Measurements from ENCODE around the gene COPRS. TPM values are rescaled to one million over a fixed set of nuclear protein-coding genes. Genes with fewer than 3 reads are reported as not detected.

COPRS gene
- total RNA-seq, 1 experiment from 2014 or later = 57.3 TPM

DNA sequence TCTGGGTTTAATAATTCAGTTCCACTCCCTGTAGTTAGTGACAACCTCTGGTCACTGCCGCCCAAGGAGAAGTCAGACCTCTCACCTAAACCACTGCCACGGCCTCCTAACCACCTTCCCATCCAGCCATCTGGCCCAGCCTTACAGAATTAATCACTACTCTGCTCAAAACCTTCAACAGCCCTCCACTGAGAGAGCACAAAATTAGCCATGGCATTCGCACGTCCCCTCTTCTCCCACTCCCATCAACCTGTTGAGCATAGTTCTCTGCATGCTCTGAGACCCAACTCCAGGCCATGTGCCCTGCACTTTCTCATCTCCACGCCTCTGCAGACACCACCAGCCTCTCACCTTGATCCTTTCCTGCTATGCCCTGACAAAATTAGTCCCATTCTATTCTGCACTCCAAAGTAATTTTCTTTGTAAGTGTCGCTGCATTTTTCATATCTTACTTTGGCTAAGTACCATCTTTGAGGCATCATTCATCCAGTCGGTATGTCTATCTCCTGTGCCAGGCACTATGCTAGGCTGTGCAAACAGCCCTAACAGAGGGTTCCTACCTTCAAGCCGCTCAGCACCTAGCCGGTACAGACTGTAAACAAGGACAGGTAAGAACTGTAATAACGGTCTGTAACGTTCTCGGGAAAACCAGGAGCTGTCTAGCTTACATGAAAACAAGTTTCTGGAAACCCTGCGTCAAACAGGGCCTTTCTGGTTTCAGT is 963 bp downstream of the COPRS start:
- Histone ChIP-seq H3K4me2 (ENCODE audit: low read depth, low read length, poor library complexity, severe bottlenecking) (peak overlapping the region; percentile 95), H4K20me1 (ENCODE audit: insufficient read depth, low read depth, low read length) (no peaks in the 10 kb centered on the region), H2AFZ (ENCODE audit: low read length) (peak overlapping the region; percentile 60; the same call in 1 of the 2 replicates), H3K27ac (ENCODE audit: low read length) (no peak overlapping the region), H3K36me3 (ENCODE audit: insufficient read depth, low read length) (0 out of 2 replicates have a peak, but pooled peaks cover 3% of the 10 kb centered on the region), H3K27me3 (ENCODE audit: low read length) (no peaks in the 10 kb centered on the region), H3K9ac (ENCODE audit: low read length) (peak overlapping the region; percentile 86), H3K9me3 (ENCODE audit: low read length) (no peaks in the 10 kb centered on the region), H3K4me1 (ENCODE audit: low read length) (peaks cover 32% of the 10 kb centered on the region), H3K79me2 (ENCODE audit: low read length) (peaks cover 24% of the 10 kb centered on the region), H3K4me3 (ENCODE audit: low read length) (peak overlapping the region; percentile 84), H3K9me2 (replicated peaks; ENCODE audit: insufficient read depth, low read length) (no peaks in the 10 kb centered on the region)
- no peak for DNase-seq

- H3K9me2 ChIP-seq (replicated peaks; ENCODE audit: insufficient read depth, low read length) = no peaks in the 10 kb centered on the region
- H3K9ac ChIP-seq (ENCODE audit: low read length) = no peak overlapping the region
- H3K9me3 ChIP-seq (ENCODE audit: low read length) = no peaks in the 10 kb centered on the region
- H4K20me1 ChIP-seq (ENCODE audit: insufficient read depth, low read depth, low read length) = no peaks in the 10 kb centered on the region
- H3K27ac ChIP-seq (ENCODE audit: low read length) = no peak overlapping the region
- H3K4me3 ChIP-seq (ENCODE audit: low read length) = no peak overlapping the region
- no peak overlapping the region for H3K4me2 ChIP-seq (ENCODE audit: low read depth, low read length, poor library complexity, severe bottlenecking)
- peaks cover 24% of the 10 kb centered on the region for H3K79me2 ChIP-seq (ENCODE audit: low read length)
- H3K4me1 ChIP-seq (ENCODE audit: low read length) = peaks cover 32% of the 10 kb centered on the region
- no peaks in the 10 kb centered on the region for H3K27me3 ChIP-seq (ENCODE audit: low read length)
- no peak for DNase-seq
- no peak overlapping the region for H2AFZ ChIP-seq (ENCODE audit: low read length)
- H3K36me3 ChIP-seq (ENCODE audit: insufficient read depth, low read length) = peaks cover 9% of the 10 kb centered on the region; the same call in 1 of the 2 replicates
Observed at GRCh38 chr17:31856750-31857149, 2.3 kb downstream of the COPRS start.

DNA sequence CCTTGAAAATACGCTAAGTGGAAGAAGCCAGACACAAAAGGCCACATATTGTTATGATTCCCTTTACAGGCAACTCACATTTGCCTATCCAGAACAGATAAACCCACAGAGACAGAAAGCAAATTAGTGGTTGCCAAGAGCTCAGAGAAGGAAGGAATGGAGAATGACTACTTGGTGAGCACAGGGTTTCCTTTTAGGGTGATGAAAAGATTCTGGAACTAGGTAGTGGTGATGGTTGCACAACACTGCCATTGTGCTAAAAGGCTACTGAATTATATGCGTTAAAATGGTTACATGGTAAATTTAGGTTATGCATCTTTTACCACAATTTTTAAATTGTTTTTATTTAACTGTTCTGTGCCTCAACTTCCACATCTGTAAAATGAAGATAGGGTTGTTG is 4.4 kb downstream of the COPRS start:
- no peak overlapping the region for H3K9ac ChIP-seq (ENCODE audit: low read length)

GRCh38 chr17:31853911-31854470 is 5.1 kb downstream of the COPRS start:
- Histone ChIP-seq H3K4me2 (ENCODE audit: low read depth, low read length, poor library complexity, severe bottlenecking) (no peak overlapping the region), H3K9me2 (replicated peaks; ENCODE audit: insufficient read depth, low read length) (no peaks in the 10 kb centered on the region), H4K20me1 (ENCODE audit: insufficient read depth, low read depth, low read length) (no peaks in the 10 kb centered on the region), H3K27ac (ENCODE audit: low read length) (no peak overlapping the region), H3K36me3 (ENCODE audit: insufficient read depth, low read length) (peaks cover 9% of the 10 kb centered on the region; the same call in 1 of the 2 replicates), H3K4me3 (ENCODE audit: low read length) (no peak overlapping the region), H3K4me1 (ENCODE audit: low read length) (peaks cover 25% of the 10 kb centered on the region), H3K27me3 (ENCODE audit: low read length) (no peaks in the 10 kb centered on the region), H3K9me3 (ENCODE audit: low read length) (no peaks in the 10 kb centered on the region), H3K79me2 (ENCODE audit: low read length) (peaks cover 24% of the 10 kb centered on the region), H3K9ac (ENCODE audit: low read length) (no peak overlapping the region), H2AFZ (ENCODE audit: low read length) (no peak overlapping the region)
- DNase-seq = no peak

More for the DNA sequence above, 4.4 kb downstream of the COPRS start:
- Histone ChIP-seq H3K9me3 (ENCODE audit: low read length) (no peaks in the 10 kb centered on the region), H3K36me3 (ENCODE audit: insufficient read depth, low read length) (peaks cover 9% of the 10 kb centered on the region; the same call in 1 of the 2 replicates), H2AFZ (ENCODE audit: low read length) (no peak overlapping the region), H3K79me2 (ENCODE audit: low read length) (peaks cover 24% of the 10 kb centered on the region), H3K4me2 (ENCODE audit: low read depth, low read length, poor library complexity, severe bottlenecking) (peak overlapping the region; percentile 14), H3K4me3 (ENCODE audit: low read length) (no peak overlapping the region), H4K20me1 (ENCODE audit: insufficient read depth, low read depth, low read length) (no peaks in the 10 kb centered on the region), H3K27me3 (ENCODE audit: low read length) (no peaks in the 10 kb centered on the region), H3K4me1 (ENCODE audit: low read length) (peaks cover 29% of the 10 kb centered on the region), H3K27ac (ENCODE audit: low read length) (0 out of 2 replicates have a peak overlapping the region, but pooled peaks have one; percentile 17), H3K9me2 (replicated peaks; ENCODE audit: insufficient read depth, low read length) (no peaks in the 10 kb centered on the region)
- DNase-seq = no peak

DNA sequence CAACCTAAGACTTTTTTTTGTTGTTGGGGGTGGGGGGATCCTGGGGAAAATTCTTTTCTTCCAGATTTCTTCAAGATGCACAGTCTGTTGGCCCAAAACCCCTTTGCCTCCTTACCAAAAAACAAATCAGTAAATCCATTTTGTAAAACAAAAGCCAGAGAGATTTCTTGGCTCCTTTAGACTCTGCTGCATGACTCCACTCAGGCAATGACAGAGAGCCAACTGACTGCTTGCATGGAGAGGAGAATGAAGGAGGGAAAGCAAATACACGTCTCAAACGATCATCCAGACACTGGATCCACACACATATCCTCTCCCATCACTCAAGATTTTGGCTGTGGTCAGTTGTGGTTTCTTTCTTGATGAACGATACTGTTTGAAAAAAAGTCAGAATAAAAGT is 13.8 kb downstream of the COPRS start:
- H3K9me3 ChIP-seq (ENCODE audit: low read length) = no peaks in the 10 kb centered on the region
- H3K36me3 ChIP-seq (ENCODE audit: insufficient read depth, low read length) = no peaks in the 10 kb centered on the region
- no peaks in the 10 kb centered on the region for H4K20me1 ChIP-seq (ENCODE audit: insufficient read depth, low read depth, low read length)
- peaks cover 11% of the 10 kb centered on the region for H3K4me1 ChIP-seq (ENCODE audit: low read length)
- no peak overlapping the region for H3K27ac ChIP-seq (ENCODE audit: low read length)
- DNase-seq = no peak
- no peak overlapping the region for H3K4me3 ChIP-seq (ENCODE audit: low read length)
- H3K79me2 ChIP-seq (ENCODE audit: low read length) = no peaks in the 10 kb centered on the region
- H2AFZ ChIP-seq (ENCODE audit: low read length) = no peak overlapping the region
- no peaks in the 10 kb centered on the region for H3K27me3 ChIP-seq (ENCODE audit: low read length)
- H3K9me2 ChIP-seq (replicated peaks; ENCODE audit: insufficient read depth, low read length) = no peaks in the 10 kb centered on the region
- H3K4me2 ChIP-seq (ENCODE audit: low read depth, low read length, poor library complexity, severe bottlenecking) = no peak overlapping the region
- H3K9ac ChIP-seq (ENCODE audit: low read length) = no peak overlapping the region

GRCh38 chr17:31843070-31843745 is 15.8 kb downstream of the COPRS start:
- no peaks in the 10 kb centered on the region for H3K27me3 ChIP-seq (ENCODE audit: low read length)
- H4K20me1 ChIP-seq (ENCODE audit: insufficient read depth, low read depth, low read length) = no peaks in the 10 kb centered on the region
- H3K4me3 ChIP-seq (ENCODE audit: low read length) = no peak overlapping the region
- H3K4me1 ChIP-seq (ENCODE audit: low read length) = peaks cover 11% of the 10 kb centered on the region
- DNase-seq = no peak
- no peak overlapping the region for H3K27ac ChIP-seq (ENCODE audit: low read length)
- H3K36me3 ChIP-seq (ENCODE audit: insufficient read depth, low read length) = no peaks in the 10 kb centered on the region
- no peaks in the 10 kb centered on the region for H3K9me3 ChIP-seq (ENCODE audit: low read length)
- H3K9ac ChIP-seq (ENCODE audit: low read length) = no peak overlapping the region
- no peak overlapping the region for H2AFZ ChIP-seq (ENCODE audit: low read length)
- H3K79me2 ChIP-seq (ENCODE audit: low read length) = no peaks in the 10 kb centered on the region
- H3K4me2 ChIP-seq (ENCODE audit: low read depth, low read length, poor library complexity, severe bottlenecking) = no peak overlapping the region
- H3K9me2 ChIP-seq (replicated peaks; ENCODE audit: insufficient read depth, low read length) = no peaks in the 10 kb centered on the region

GRCh38 chr17:31842195-31843069 is 16.6 kb downstream of the COPRS start:
- no peak overlapping the region for H3K4me2 ChIP-seq (ENCODE audit: low read depth, low read length, poor library complexity, severe bottlenecking)
- no peak overlapping the region for H3K27ac ChIP-seq (ENCODE audit: low read length)
- H3K9me3 ChIP-seq (ENCODE audit: low read length) = no peaks in the 10 kb centered on the region
- no peaks in the 10 kb centered on the region for H3K9me2 ChIP-seq (replicated peaks; ENCODE audit: insufficient read depth, low read length)
- H3K79me2 ChIP-seq (ENCODE audit: low read length) = no peaks in the 10 kb centered on the region
- H3K9ac ChIP-seq (ENCODE audit: low read length) = no peak overlapping the region
- H3K27me3 ChIP-seq (ENCODE audit: low read length) = no peaks in the 10 kb centered on the region
- no peak overlapping the region for H3K4me3 ChIP-seq (ENCODE audit: low read length)
- H4K20me1 ChIP-seq (ENCODE audit: insufficient read depth, low read depth, low read length) = no peaks in the 10 kb centered on the region
- no peaks in the 10 kb centered on the region for H3K36me3 ChIP-seq (ENCODE audit: insufficient read depth, low read length)
- peak; percentile 89 for DNase-seq
- H3K4me1 ChIP-seq (ENCODE audit: low read length) = peaks cover 10% of the 10 kb centered on the region
- no peak overlapping the region; the same call in 1 of the 2 replicates for H2AFZ ChIP-seq (ENCODE audit: low read length)

All from Karpas-422 (cell line).